Endodermal cell (in vitro differentiated cells): ENCODE measurements around the gene TPH2. TPM values are rescaled to one million over a fixed set of nuclear protein-coding genes. Genes with fewer than 3 reads are reported as not detected.

Experiments used
- DNase-seq: peaks from one replicate; pipeline ENCODE4 v3.0.0-alpha.2; 2017
- H3K27ac ChIP-seq: 2 replicates; pipeline ENCODE4 v1.5.1; 2013; ENCODE audit warnings: mild to moderate bottlenecking, low read depth, low read length, moderate library complexity
- H3K27me3 ChIP-seq: 2 replicates; pipeline ENCODE4 v1.6.1; 2013; ENCODE audit warnings: mild to moderate bottlenecking, low read length, moderate library complexity; ENCODE audit not compliant: insufficient read depth, control insufficient read depth, poor library complexity, severe bottlenecking
- H3K36me3 ChIP-seq: 2 replicates; pipeline ENCODE4 v1.7.0; 2013; ENCODE audit warnings: mild to moderate bottlenecking, low read length, moderate library complexity; ENCODE audit not compliant: control insufficient read depth, insufficient read depth
- H3K4me1 ChIP-seq: one replicate; pipeline ENCODE4 v1.7.0; 2013; ENCODE audit warnings: low read length; ENCODE audit not compliant: control insufficient read depth, insufficient read depth
- H3K4me3 ChIP-seq: 2 replicates; pipeline ENCODE4 v1.5.1; 2013; ENCODE audit warnings: mild to moderate bottlenecking, low read length, moderate library complexity
- H3K9ac ChIP-seq: 2 replicates; pipeline ENCODE4 v1.6.1; 2013; ENCODE audit warnings: mild to moderate bottlenecking, low read length, moderate library complexity; ENCODE audit not compliant: poor library complexity, severe bottlenecking; ENCODE audit errors: extremely low read depth
- H3K9me3 ChIP-seq: 2 replicates; pipeline ENCODE4 v1.6.1; 2013; ENCODE audit warnings: mild to moderate bottlenecking, low read length, moderate library complexity; ENCODE audit not compliant: control insufficient read depth
- H3K27ac Mint-ChIP-seq: 2 replicates; pipeline ENCODE4 v1.8.0; 2020; ENCODE audit warnings: mixed read lengths
- H3K27me3 Mint-ChIP-seq: 2 replicates; pipeline ENCODE4 v1.8.0; 2021; ENCODE audit warnings: mild to moderate bottlenecking, mixed read lengths; ENCODE audit not compliant: insufficient read depth
- H3K36me3 Mint-ChIP-seq: 2 replicates; pipeline ENCODE4 v1.8.0; 2020; ENCODE audit warnings: low read depth, mixed read lengths
- H3K4me1 Mint-ChIP-seq: 2 replicates; pipeline ENCODE4 v1.8.0; 2020; ENCODE audit warnings: mixed read lengths
- H3K4me3 Mint-ChIP-seq: 2 replicates; pipeline ENCODE4 v1.8.0; 2020; ENCODE audit warnings: mild to moderate bottlenecking, moderate library complexity, mixed read lengths
- H3K9me3 Mint-ChIP-seq: 2 replicates; pipeline ENCODE4 v1.8.0; 2020; ENCODE audit warnings: mild to moderate bottlenecking, mixed read lengths
- WGBS, 2 experiments: methylation state at CpG; one replicate each; pipeline versions ENCODE4 v1.1.5 to v1.1.7; 2013; ENCODE audit warnings: missing lambda C conversion rate in 2 of 2, mixed read lengths in 1 of 2; ENCODE audit not compliant: insufficient coverage in 1 of 2, insufficient read length in 1 of 2; 5-methylcytosine and 5-hydroxymethylcytosine counted together
- total RNA-seq, 2 donors: library from RNA; stranded (reverse); fragmentation: NEBNext Ultra II Directional in 1 of 2; extraction: Animal tissue kit (Norgen Biotek cat#: 25700) in 1 of 2; gene quantifications; 2 replicates in 1 of 2; 3 replicates in 1 of 2; pipeline ENCODE4 v1.2.1, GENCODE V29; 2021
- TF ChIP-seq, protein P1 (sequence below): fragments of 200-600 bp; sonication (generic); conservative IDR thresholded peaks from 2 replicates; pipeline ENCODE4 v1.5.0; 2021; ENCODE audit warnings: antibody characterized with exemption, mild to moderate bottlenecking

Gene TPH2
- total RNA-seq, 2 donors from 2014 or later, result 0.11 TPM; not detected in 1

DNA sequence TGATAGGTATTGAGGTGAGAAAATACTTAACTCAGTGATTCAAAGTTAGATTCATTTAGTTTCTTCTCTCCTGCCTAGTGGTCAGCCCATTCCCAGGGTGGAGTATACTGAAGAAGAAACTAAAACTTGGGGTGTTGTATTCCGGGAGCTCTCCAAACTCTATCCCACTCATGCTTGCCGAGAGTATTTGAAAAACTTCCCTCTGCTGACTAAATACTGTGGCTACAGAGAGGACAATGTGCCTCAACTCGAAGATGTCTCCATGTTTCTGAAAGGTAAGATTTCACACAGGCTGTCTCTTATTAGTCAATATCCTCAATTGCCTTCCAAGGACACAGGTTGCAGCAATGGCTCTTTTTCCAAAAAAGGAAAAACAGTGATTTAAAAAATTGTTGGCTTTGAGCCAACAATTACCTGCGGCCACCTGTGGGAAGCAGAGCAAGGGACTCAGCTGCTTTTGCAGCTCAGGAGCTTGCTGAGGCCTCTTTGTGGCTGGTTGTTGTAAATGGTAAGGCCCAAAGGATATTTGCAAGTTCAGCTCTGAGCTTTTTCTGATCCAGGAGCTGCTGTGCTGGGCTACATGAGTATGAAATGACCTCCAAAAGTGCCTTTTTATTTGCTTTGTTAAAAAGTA, 33.9 kb downstream of the TPH2 start:
- peaks cover 16% of the 10 kb centered on the region for H3K27me3 Mint-ChIP-seq
- peaks cover 5% of the 10 kb centered on the region for H3K9me3 Mint-ChIP-seq
- TF ChIP-seq, protein P1, sequence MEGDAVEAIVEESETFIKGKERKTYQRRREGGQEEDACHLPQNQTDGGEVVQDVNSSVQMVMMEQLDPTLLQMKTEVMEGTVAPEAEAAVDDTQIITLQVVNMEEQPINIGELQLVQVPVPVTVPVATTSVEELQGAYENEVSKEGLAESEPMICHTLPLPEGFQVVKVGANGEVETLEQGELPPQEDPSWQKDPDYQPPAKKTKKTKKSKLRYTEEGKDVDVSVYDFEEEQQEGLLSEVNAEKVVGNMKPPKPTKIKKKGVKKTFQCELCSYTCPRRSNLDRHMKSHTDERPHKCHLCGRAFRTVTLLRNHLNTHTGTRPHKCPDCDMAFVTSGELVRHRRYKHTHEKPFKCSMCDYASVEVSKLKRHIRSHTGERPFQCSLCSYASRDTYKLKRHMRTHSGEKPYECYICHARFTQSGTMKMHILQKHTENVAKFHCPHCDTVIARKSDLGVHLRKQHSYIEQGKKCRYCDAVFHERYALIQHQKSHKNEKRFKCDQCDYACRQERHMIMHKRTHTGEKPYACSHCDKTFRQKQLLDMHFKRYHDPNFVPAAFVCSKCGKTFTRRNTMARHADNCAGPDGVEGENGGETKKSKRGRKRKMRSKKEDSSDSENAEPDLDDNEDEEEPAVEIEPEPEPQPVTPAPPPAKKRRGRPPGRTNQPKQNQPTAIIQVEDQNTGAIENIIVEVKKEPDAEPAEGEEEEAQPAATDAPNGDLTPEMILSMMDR, result peak; percentile 34
- H3K9me3 ChIP-seq, result peaks cover 7% of the 10 kb centered on the region
- peak; percentile 74 for DNase-seq
- peaks cover 60% of the 10 kb centered on the region for H3K4me1 Mint-ChIP-seq
- H3K4me1 ChIP-seq, result peaks cover 20% of the 10 kb centered on the region
- H3K36me3 ChIP-seq, result no peaks in the 10 kb centered on the region
- peak overlapping the region; percentile 69 for H3K27ac Mint-ChIP-seq
- H3K4me3 ChIP-seq, result no peak overlapping the region
- no peak overlapping the region for H3K9ac ChIP-seq
- 74 to 96% methylated on average over 4 of the region's 4 CpGs for WGBS, 2 experiments
- H3K27ac ChIP-seq, result no peak overlapping the region
- no peaks in the 10 kb centered on the region for H3K36me3 Mint-ChIP-seq
- no peaks in the 10 kb centered on the region for H3K27me3 ChIP-seq
- H3K4me3 Mint-ChIP-seq, result no peak overlapping the region

DNA sequence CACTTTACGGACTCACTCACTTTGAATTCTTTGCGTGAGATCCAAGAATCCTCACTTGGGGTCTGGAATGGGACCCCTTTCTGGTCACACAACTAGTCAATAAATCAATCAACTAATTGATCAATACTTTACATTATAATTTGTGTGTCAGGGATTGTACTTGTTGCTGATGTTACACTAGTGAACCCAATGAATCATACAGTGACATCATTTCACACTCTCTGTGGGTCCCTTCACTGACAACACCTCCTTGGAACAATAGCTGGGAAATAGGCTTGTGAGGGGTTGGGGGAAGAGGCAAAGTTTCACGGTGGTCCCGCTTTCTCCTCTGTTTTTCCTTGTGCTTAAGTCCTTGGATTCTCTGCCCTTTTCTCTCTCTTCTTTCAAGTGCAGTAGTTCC, 35.0 kb downstream of the TPH2 start:
- H3K27ac Mint-ChIP-seq, result peak overlapping the region; percentile 69
- H3K36me3 Mint-ChIP-seq, result no peaks in the 10 kb centered on the region
- H3K27me3 Mint-ChIP-seq, result peaks cover 7% of the 10 kb centered on the region

DNA sequence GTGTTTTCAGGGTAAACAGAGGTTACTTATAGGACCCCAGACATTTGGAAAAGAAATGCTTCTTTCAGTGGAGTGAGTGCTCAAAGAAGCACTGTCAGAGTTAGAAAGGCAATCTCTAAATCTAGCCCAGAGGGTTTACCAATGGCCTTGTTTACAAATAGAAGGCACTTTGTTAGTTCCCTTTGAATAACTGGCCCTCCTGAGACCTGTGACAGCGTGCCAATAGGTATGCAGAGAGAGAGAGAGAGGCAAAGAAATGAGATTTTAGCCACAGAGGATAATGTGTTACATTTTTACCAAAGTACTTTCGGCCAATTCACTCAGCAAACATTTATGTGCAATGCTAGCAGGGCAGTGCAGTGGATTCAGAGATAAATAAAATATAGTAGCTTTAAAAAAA, 41.9 kb downstream of the TPH2 start:
- H3K9me3 Mint-ChIP-seq, result no peaks in the 10 kb centered on the region
- no peak overlapping the region for H3K27ac ChIP-seq
- 50 to 52% methylated on average over 1 to 2 of the region's 2 CpGs for WGBS, 2 experiments
- no peaks in the 10 kb centered on the region for H3K9me3 ChIP-seq
- no peak overlapping the region for H3K9ac ChIP-seq
- no peaks in the 10 kb centered on the region for H3K36me3 Mint-ChIP-seq
- no peak for DNase-seq
- TF ChIP-seq, protein P1, result no peak
- peaks cover 37% of the 10 kb centered on the region for H3K4me1 Mint-ChIP-seq
- H3K27ac Mint-ChIP-seq, result no peak overlapping the region
- H3K27me3 Mint-ChIP-seq, result no peaks in the 10 kb centered on the region
- no peak overlapping the region for H3K4me3 Mint-ChIP-seq
- H3K4me3 ChIP-seq, result no peak overlapping the region
- peaks cover 8% of the 10 kb centered on the region for H3K4me1 ChIP-seq
- H3K27me3 ChIP-seq, result no peaks in the 10 kb centered on the region
- no peaks in the 10 kb centered on the region for H3K36me3 ChIP-seq

More for the DNA sequence above, 35.0 kb downstream of the TPH2 start:
- peak overlapping the region; percentile 61 for H3K4me3 ChIP-seq
- DNase-seq, result peak; percentile 69
- H3K36me3 ChIP-seq, result no peaks in the 10 kb centered on the region
- H3K4me3 Mint-ChIP-seq, result no peak overlapping the region
- TF ChIP-seq, protein P1, result no peak
- peaks cover 20% of the 10 kb centered on the region for H3K4me1 ChIP-seq
- H3K4me1 Mint-ChIP-seq, result peaks cover 52% of the 10 kb centered on the region
- WGBS, 2 experiments, result 54 to 64% methylated on average over 3 to 4 of the region's 4 CpGs
- no peaks in the 10 kb centered on the region for H3K27me3 ChIP-seq
- no peak overlapping the region for H3K27ac ChIP-seq
- H3K9me3 ChIP-seq, result peaks cover 7% of the 10 kb centered on the region
- no peak overlapping the region for H3K9ac ChIP-seq
- peaks cover 5% of the 10 kb centered on the region for H3K9me3 Mint-ChIP-seq
